Upper lobe of right lung (tissue), 1 donor: ENCODE data around the gene LAMB1. TPM values are rescaled to one million over a fixed set of nuclear protein-coding genes. Genes with fewer than 3 reads are reported as not detected.
"Not testable (repeated sequence)": the region's sequence is repeated elsewhere in the genome, so short reads cannot be mapped to it uniquely, and the experiment has no call there.

Source experiments
- ATAC-seq: fragments of 200-7000 bp; cut with Tn5 transposase; one replicate; pipeline ENCODE4 v1.9.1; 2020; ENCODE audit warnings: mild to moderate bottlenecking, moderate library complexity
- DNase-seq: peaks from one replicate; pipeline ENCODE4 v3.0.0-alpha.2; 2020
- H3K27ac ChIP-seq: fragments of 200-600 bp; one replicate; pipeline ENCODE4 v1.8.0; 2022
- H3K27me3 ChIP-seq: fragments of 200-600 bp; one replicate; pipeline ENCODE4 v1.8.0; 2022; ENCODE audit warnings: mild to moderate bottlenecking
- H3K36me3 ChIP-seq: fragments of 200-600 bp; one replicate; pipeline ENCODE4 v1.8.0; 2022
- H3K4me1 ChIP-seq: fragments of 200-600 bp; one replicate; pipeline ENCODE4 v1.8.0; 2022
- H3K4me3 ChIP-seq: fragments of 200-600 bp; one replicate; pipeline ENCODE4 v1.8.0; 2022; ENCODE audit warnings: mild to moderate bottlenecking
- H3K9me3 ChIP-seq: fragments of 200-600 bp; one replicate; pipeline ENCODE4 v1.8.0; 2022
- intact Hi-C: fragments of 100-400 bp; cut with DNase I; formaldehyde crosslinking; loops from one replicate; pipeline ENCODE4 v1.11.0; 2022
- total RNA-seq: library from RNA; stranded (reverse); fragmentation: NEBNext Ultra II Directional; extraction: Animal tissue kit (Norgen Biotek cat#: 25700); gene quantifications from one replicate; pipeline ENCODE4 v1.2.1, GENCODE V29; 2021
- TF ChIP-seq, protein P1 (sequence below): fragments of 200-600 bp; IDR thresholded peaks from one replicate; pipeline ENCODE4 v1.8.0; 2022; ENCODE audit warnings: antibody characterized with exemption
- donor health status: DM: no; HTN: yes; CAD: no; lungs with severe emphysema.

Gene LAMB1
- total RNA-seq, 1 donor from 2014 or later = 156 TPM

GRCh38 chr7:108034586-108034985 is 31.6 kb upstream of the LAMB1 start:
- no peaks in the 10 kb centered on the region for H3K27me3 ChIP-seq
- ATAC-seq (no peak), DNase-seq (no peak)
- no peaks in the 10 kb centered on the region for H3K4me1 ChIP-seq
- no peak overlapping the region for H3K27ac ChIP-seq
- H3K36me3 ChIP-seq = no peaks in the 10 kb centered on the region
- intact Hi-C loops = no loop called here
- H3K9me3 ChIP-seq = no peaks in the 10 kb centered on the region
- TF ChIP-seq, protein P1, sequence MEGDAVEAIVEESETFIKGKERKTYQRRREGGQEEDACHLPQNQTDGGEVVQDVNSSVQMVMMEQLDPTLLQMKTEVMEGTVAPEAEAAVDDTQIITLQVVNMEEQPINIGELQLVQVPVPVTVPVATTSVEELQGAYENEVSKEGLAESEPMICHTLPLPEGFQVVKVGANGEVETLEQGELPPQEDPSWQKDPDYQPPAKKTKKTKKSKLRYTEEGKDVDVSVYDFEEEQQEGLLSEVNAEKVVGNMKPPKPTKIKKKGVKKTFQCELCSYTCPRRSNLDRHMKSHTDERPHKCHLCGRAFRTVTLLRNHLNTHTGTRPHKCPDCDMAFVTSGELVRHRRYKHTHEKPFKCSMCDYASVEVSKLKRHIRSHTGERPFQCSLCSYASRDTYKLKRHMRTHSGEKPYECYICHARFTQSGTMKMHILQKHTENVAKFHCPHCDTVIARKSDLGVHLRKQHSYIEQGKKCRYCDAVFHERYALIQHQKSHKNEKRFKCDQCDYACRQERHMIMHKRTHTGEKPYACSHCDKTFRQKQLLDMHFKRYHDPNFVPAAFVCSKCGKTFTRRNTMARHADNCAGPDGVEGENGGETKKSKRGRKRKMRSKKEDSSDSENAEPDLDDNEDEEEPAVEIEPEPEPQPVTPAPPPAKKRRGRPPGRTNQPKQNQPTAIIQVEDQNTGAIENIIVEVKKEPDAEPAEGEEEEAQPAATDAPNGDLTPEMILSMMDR = no peak
- no peak overlapping the region for H3K4me3 ChIP-seq

DNA sequence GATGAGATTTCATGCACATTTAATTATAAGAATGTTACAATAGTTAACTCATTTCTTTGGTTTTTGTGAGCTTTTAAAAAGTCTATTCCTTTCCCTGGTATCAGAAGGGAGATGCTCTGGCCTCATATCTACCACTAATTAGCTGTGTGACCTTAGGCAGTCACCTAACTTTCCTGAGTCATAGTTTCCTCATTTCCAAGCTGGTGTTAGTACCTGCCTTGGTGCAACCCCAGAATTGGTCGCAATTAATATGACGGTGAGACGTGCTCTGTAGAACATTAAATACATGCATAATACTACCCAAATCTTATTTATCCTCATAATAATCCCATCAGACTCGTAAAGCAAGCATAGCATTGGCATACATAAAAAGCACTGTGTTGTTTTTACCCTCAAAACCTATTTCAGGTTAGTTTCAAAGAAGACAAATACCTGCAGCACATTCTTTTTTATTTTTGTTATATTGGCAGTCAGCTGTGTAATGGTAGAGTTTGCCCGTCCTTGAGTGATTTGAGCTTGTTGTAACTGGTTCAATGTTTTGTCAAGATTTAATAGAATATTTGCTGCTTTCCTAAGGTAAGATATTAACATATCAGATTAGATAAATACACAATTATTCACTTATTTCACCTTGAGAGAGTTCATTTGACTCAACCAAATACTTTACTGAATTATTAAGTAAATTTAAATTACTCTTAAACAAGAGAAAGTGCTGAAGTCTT is 31.0 kb upstream of the LAMB1 start:
- no peaks in the 10 kb centered on the region for H3K27me3 ChIP-seq
- TF ChIP-seq, protein P1 = no peak
- intact Hi-C loops = no loop called here
- H3K36me3 ChIP-seq = no peaks in the 10 kb centered on the region
- ATAC-seq = no peak
- H3K9me3 ChIP-seq = no peaks in the 10 kb centered on the region
- no peak overlapping the region for H3K4me3 ChIP-seq
- H3K27ac ChIP-seq = no peak overlapping the region
- DNase-seq = no peak
- no peaks in the 10 kb centered on the region for H3K4me1 ChIP-seq

DNA sequence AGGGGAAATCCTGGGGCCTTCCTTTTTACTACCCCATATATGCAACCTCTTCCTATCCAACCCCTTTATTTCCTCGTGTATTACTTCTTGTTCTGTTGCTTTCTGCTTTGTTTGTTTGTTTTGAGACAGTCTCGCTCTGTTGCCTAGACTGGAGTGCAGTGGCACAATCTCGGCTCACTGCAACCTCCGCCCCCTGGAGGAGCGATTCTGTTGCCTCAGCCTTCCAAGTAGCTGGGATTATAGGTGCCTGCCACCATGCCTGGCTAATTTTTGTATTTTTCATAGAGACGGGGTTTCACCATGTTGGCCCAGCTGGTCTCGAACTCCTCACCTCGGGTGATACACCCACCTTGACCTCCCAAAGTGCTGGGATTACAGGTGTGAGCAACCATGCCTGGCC is 30.3 kb upstream of the LAMB1 start:
- H3K4me1 ChIP-seq, H3K36me3 ChIP-seq, H3K4me3 ChIP-seq, intact Hi-C loops, H3K27me3 ChIP-seq, DNase-seq, ATAC-seq, H3K9me3 ChIP-seq, H3K27ac ChIP-seq: not testable (repeated sequence)

GRCh38 chr7:108030516-108030915 is 27.6 kb upstream of the LAMB1 start:
- TF ChIP-seq, protein P1 = no peak
- intact Hi-C loops = no loop called here
- DNase-seq = no peak
- Histone ChIP-seq H3K27me3 (no peaks in the 10 kb centered on the region), H3K27ac (no peak overlapping the region), H3K36me3 (no peaks in the 10 kb centered on the region), H3K4me1 (peaks cover 11% of the 10 kb centered on the region), H3K9me3 (no peaks in the 10 kb centered on the region), H3K4me3 (no peak overlapping the region)
- ATAC-seq = no peak

DNA sequence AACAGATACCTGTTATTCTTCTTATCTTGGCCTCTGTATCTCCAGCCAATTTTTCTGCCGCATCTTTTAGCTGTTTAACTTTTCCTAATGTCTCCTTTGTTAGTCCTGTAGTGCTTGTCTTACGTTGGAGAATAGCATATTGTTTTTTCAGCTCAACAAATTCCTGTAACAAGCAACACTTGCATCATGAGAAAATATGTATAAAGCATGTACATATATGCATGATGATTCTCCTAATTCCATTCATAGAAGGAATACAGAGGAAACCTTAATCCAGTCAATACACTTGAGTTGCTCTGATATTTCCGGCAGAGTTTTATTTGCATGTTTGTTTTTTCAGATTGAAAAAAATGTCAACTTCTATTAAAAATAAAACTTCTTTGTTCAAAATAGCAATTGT is 26.1 kb upstream of the LAMB1 start:
- Histone ChIP-seq H3K4me3 (no peak overlapping the region), H3K4me1 (peaks cover 11% of the 10 kb centered on the region), H3K27ac (no peak overlapping the region), H3K27me3 (no peaks in the 10 kb centered on the region), H3K9me3 (no peaks in the 10 kb centered on the region), H3K36me3 (no peaks in the 10 kb centered on the region)
- intact Hi-C loops = no loop called here
- TF ChIP-seq, protein P1 = no peak
- ATAC-seq (no peak), DNase-seq (no peak)

DNA sequence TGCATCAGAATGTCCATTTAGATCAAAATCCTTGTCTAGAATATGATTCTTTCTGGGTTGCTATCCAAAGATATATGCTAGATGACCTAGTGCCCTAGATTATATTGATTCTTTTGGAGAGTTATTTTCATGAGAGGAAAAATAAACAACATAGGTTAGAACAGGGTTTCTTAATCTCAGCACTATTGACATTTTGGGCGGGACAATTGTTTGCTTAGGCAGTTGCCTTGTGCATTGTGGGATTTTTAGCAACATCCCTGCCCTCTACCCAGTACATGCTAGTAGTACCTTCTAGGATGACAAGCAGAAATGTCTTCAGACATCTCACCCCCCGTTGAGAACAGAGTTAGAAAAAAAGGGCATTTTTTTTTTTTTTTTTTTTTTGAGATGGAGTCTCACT is 25.1 kb upstream of the LAMB1 start:
- Histone ChIP-seq H3K4me3 (no peak overlapping the region), H3K4me1 (peaks cover 11% of the 10 kb centered on the region), H3K27ac (no peak overlapping the region), H3K36me3 (no peaks in the 10 kb centered on the region), H3K9me3 (no peaks in the 10 kb centered on the region), H3K27me3 (no peaks in the 10 kb centered on the region)
- ATAC-seq = no peak
- TF ChIP-seq, protein P1 = no peak
- no peak for DNase-seq
- intact Hi-C loops = no loop called here
